Hippocampal formation (tissue), 2 donors: ENCODE data around the gene TPSB2.

Experiments
- DNase-seq, 2 donors: peaks; one replicate each; lab custom pipeline; 2025; lab: John Stamatoyannopoulos, UW

The TPSB2 gene

GRCh38 chr16:1182950-1183907 lies 46.8 kb downstream of the TPSB2 start:
- no peak for DNase-seq

GRCh38 chr16:1182316-1182671 lies 47.7 kb downstream of the TPSB2 start:
- DNase-seq: no peak

DNA sequence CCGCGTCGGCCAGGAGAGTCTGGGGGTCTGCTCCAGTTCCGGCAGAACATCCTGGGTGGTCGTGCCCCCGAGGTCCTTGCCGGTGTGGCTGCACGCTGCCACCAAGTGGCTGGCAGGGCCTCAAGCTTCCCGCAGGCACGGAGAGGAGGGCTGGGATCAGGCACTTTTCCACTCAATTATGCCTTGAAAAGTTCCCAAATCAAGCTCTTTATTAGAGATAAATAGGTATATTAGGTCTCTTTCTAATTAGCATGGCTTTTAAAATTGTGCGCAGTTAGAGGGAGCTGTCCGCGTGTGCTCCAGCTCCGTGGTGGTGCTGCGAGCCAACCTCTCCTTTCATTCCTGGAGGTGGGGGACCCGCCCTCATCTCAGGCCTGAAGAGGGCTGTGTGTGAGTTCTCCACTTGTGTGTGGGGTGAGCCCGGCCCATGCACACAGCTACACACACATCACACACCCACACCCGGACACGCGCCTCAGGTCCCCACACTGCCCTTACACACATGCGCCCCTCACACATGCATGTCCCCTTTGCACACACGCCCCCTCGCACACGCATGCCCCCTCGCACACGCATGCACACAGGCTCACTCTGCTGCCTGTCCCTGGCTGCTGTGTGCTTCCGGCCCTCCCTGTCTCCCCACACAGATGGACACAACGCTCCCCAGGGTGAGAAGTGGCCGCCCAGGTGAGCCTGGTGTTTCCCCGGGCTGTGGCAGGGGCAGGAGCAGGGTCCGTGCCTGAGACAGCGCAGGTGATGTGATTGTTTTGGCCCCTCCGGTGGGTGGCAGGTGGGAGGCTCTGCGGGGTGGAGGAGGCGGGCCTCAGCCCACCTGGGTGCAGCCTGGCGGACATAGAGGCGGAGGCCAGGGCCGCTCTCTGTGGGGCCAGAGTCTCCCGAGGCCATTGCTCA lies 48.3 kb downstream of the TPSB2 start:
- DNase-seq: no peak

DNA sequence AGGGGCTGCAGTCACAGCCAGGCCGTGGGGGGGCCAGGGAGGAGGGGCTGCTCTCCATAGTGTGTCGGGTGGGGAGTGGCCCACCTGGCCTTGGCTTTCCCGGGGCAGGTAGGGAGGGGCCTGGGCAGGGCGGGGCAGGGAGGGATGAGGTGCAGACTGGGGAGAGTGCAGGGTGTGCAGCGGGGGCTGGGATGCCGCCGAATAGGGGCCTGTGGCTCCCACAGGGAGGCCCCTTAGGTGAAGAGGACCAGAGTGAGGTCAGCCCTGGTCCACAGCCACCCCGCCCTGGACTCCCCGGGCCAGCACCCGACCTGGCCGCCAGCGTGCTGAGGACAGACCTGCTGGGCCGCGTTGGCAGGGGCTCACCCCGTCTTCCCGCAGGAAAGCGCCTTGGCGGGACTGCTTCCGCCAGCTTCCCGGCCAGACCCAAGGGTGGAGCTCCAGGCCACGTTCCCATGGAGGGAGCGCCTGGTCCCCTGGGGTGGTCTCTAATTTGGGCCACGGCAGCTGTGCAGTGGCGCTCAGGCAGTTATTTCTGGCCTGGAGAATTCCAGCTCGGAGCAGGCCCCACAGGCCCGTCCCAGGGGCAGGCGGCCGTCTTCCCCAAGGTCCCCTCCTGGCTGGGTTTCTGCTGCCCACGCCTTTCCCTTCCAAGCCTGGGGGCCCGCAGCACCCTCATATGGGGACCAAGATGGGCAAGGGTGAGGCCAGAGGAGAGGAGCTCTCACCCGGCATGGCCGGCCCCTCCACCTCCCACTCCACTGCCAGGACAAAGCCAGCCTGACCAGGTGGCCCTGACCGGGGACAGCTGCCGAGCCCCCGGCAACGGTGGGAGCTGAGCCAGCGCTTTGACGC lies 49.2 kb downstream of the TPSB2 start:
- DNase-seq: no peak
